Measurements from ENCODE around the gene PGM2. TPM values are rescaled to one million over a fixed set of nuclear protein-coding genes. Genes with fewer than 3 reads are reported as not detected.
"Not testable (repeated sequence)": the region's sequence is repeated elsewhere in the genome, so short reads cannot be mapped to it uniquely, and the experiment has no call there.

Gene PGM2
- total RNA-seq, 1 experiment from 2014 or later: 33.0 TPM

GRCh38 chr4:37812713-37813112 lies 13.8 kb upstream of the PGM2 start:
- no peak overlapping the region for H3K27ac Mint-ChIP-seq (ENCODE audit: unreplicated experiment)
- BruUV-seq (replicated peaks): no TSS peak
- no peak for DNase-seq
- intact Hi-C loops (cut with micrococcal nuclease; ENCODE audit: unreplicated experiment): no loop called here
- no peaks in the 10 kb centered on the region for H3K4me1 Mint-ChIP-seq (ENCODE audit: low read depth, unreplicated experiment)
- no peaks in the 10 kb centered on the region for H3K27me3 Mint-ChIP-seq (ENCODE audit: unreplicated experiment)
- CTCF ChIA-PET: no interaction called here
- TF ChIP-seq CTCF (IDR thresholded peaks at IDR 0.05; ENCODE audit: unreplicated experiment): no peak
- no peak overlapping the region for H3K4me3 Mint-ChIP-seq (ENCODE audit: low read depth, unreplicated experiment)
- H3K36me3 Mint-ChIP-seq (ENCODE audit: insufficient read depth, unreplicated experiment): no peaks in the 10 kb centered on the region
- no peaks in the 10 kb centered on the region for H3K9me3 Mint-ChIP-seq (ENCODE audit: low read depth, unreplicated experiment)

GRCh38 chr4:37815591-37815990 lies 10.9 kb upstream of the PGM2 start:
- no peak for TF ChIP-seq CTCF (IDR thresholded peaks at IDR 0.05; ENCODE audit: unreplicated experiment)
- no peak for DNase-seq
- Mint-ChIP-seq H3K4me1 (ENCODE audit: low read depth, unreplicated experiment) (no peaks in the 10 kb centered on the region), H3K36me3 (ENCODE audit: insufficient read depth, unreplicated experiment) (peaks cover 4% of the 10 kb centered on the region), H3K4me3 (ENCODE audit: low read depth, unreplicated experiment) (no peak overlapping the region), H3K27me3 (ENCODE audit: unreplicated experiment) (no peaks in the 10 kb centered on the region), H3K27ac (ENCODE audit: unreplicated experiment) (no peak overlapping the region), H3K9me3 (ENCODE audit: low read depth, unreplicated experiment) (no peaks in the 10 kb centered on the region)
- intact Hi-C loops (cut with micrococcal nuclease; ENCODE audit: unreplicated experiment): no loop called here
- BruUV-seq (replicated peaks): no TSS peak
- CTCF ChIA-PET: no interaction called here

- TF ChIP-seq CTCF (IDR thresholded peaks at IDR 0.05; ENCODE audit: unreplicated experiment): no peak
- no peak overlapping the region for H3K4me3 Mint-ChIP-seq (ENCODE audit: low read depth, unreplicated experiment)
- CTCF ChIA-PET: no interaction called here
- H3K27me3 Mint-ChIP-seq (ENCODE audit: unreplicated experiment): no peaks in the 10 kb centered on the region
- no peaks in the 10 kb centered on the region for H3K9me3 Mint-ChIP-seq (ENCODE audit: low read depth, unreplicated experiment)
- peaks cover 4% of the 10 kb centered on the region for H3K36me3 Mint-ChIP-seq (ENCODE audit: insufficient read depth, unreplicated experiment)
- H3K4me1 Mint-ChIP-seq (ENCODE audit: low read depth, unreplicated experiment): no peaks in the 10 kb centered on the region
- H3K27ac Mint-ChIP-seq (ENCODE audit: unreplicated experiment): no peak overlapping the region
- no peak for DNase-seq
- no TSS peak for BruUV-seq (replicated peaks)
- intact Hi-C loops (cut with micrococcal nuclease; ENCODE audit: unreplicated experiment): no loop called here
Observed at GRCh38 chr4:37816006-37816405, 10.5 kb upstream of the PGM2 start.

GRCh38 chr4:37816719-37817118 lies 9.8 kb upstream of the PGM2 start:
- intact Hi-C loops (cut with micrococcal nuclease; ENCODE audit: unreplicated experiment): no loop called here
- CTCF ChIA-PET: no interaction called here
- no TSS peak for BruUV-seq (replicated peaks)
- Mint-ChIP-seq H3K36me3 (ENCODE audit: insufficient read depth, unreplicated experiment) (peaks cover 4% of the 10 kb centered on the region), H3K27me3 (ENCODE audit: unreplicated experiment) (no peaks in the 10 kb centered on the region), H3K4me1 (ENCODE audit: low read depth, unreplicated experiment) (no peaks in the 10 kb centered on the region), H3K27ac (ENCODE audit: unreplicated experiment) (no peak overlapping the region), H3K9me3 (ENCODE audit: low read depth, unreplicated experiment) (no peaks in the 10 kb centered on the region), H3K4me3 (ENCODE audit: low read depth, unreplicated experiment) (no peak overlapping the region)
- DNase-seq: no peak
- TF ChIP-seq CTCF (IDR thresholded peaks at IDR 0.05; ENCODE audit: unreplicated experiment): no peak

GRCh38 chr4:37818752-37819151 lies 7.7 kb upstream of the PGM2 start:
- DNase-seq: no peak
- intact Hi-C loops (cut with micrococcal nuclease; ENCODE audit: unreplicated experiment): no loop called here
- Mint-ChIP-seq H3K9me3 (ENCODE audit: low read depth, unreplicated experiment) (no peaks in the 10 kb centered on the region), H3K27ac (ENCODE audit: unreplicated experiment) (no peak overlapping the region), H3K36me3 (ENCODE audit: insufficient read depth, unreplicated experiment) (peaks cover 4% of the 10 kb centered on the region), H3K4me3 (ENCODE audit: low read depth, unreplicated experiment) (no peak overlapping the region), H3K27me3 (ENCODE audit: unreplicated experiment) (no peaks in the 10 kb centered on the region), H3K4me1 (ENCODE audit: low read depth, unreplicated experiment) (no peaks in the 10 kb centered on the region)
- CTCF ChIA-PET: no interaction called here
- BruUV-seq (replicated peaks): no TSS peak
- no peak for TF ChIP-seq CTCF (IDR thresholded peaks at IDR 0.05; ENCODE audit: unreplicated experiment)

GRCh38 chr4:37820458-37820857 lies 6.0 kb upstream of the PGM2 start:
- CTCF ChIA-PET; intact Hi-C loops (cut with micrococcal nuclease; ENCODE audit: unreplicated experiment); H3K27me3 Mint-ChIP-seq (ENCODE audit: unreplicated experiment); BruUV-seq (replicated peaks); H3K4me1 Mint-ChIP-seq (ENCODE audit: low read depth, unreplicated experiment); H3K9me3 Mint-ChIP-seq (ENCODE audit: low read depth, unreplicated experiment); H3K4me3 Mint-ChIP-seq (ENCODE audit: low read depth, unreplicated experiment); H3K36me3 Mint-ChIP-seq (ENCODE audit: insufficient read depth, unreplicated experiment); DNase-seq; H3K27ac Mint-ChIP-seq (ENCODE audit: unreplicated experiment): not testable (repeated sequence)
